ENCODE measurements around the gene SREBF1.

DNA sequence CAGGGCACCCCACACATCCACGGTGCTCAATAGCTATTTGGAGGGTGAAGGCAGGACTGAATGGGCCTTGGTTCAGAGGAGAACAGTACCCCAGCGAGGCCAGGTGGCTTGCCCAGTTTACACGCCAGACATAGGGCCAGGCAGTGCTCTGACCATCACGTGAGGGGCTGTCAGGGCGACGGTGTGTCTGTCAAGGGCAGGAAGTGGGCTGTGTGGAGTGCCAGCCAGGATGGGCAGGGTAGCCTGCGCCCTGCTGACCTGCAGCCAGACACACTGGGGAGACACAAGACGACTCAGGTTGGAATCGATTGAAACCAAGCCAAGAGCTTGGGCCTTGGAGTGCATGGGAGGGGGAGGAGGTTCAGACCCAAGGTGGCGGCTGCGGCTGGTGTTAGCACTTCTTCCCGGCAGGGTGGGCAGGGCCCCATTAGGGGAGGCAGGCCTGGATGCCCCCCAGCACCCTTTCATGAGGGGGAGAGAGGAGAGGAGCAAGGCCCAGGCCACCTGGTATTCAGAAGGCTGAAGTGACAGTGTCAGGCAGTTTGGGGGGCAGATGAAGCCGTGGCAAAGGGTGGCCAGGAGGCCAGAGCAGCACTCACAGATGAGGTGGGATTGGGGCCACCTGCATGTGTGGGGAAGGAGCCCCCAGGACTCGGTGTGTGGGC is 68.2 kb downstream of the SREBF1 start:
- TF ChIP-seq EZH2 (IDR thresholded peaks at IDR 0.05; ENCODE audit: insufficient read depth, poor library complexity, severe bottlenecking) (no peak), EZH2phosphoT487 (IDR thresholded peaks at IDR 0.05; ENCODE audit: insufficient read depth, low read depth) (no peak)

Measured in GM23248 (cell line).